Liver (tissue), 9 donors: ENCODE data around the gene ZBTB49. TPM values are rescaled to one million over a fixed set of nuclear protein-coding genes. Genes with fewer than 3 reads are reported as not detected.

Source experiments
- DNase-seq: peaks from one replicate; pipeline ENCODE4 v3.0.0-alpha.2; 2017; ENCODE audit warnings: low spot score
- H3K27ac ChIP-seq, 2 donors: one replicate each; pipeline ENCODE4 v1.7.0; 2013; ENCODE audit warnings: inconsistent platforms in 2 of 2, low read length in 2 of 2, control low read depth in 1 of 2, low read depth in 1 of 2, mild to moderate bottlenecking in 1 of 2
- H3K27me3 ChIP-seq, 4 donors: one replicate each; pipeline versions ENCODE4 v1.6.1 to v1.7.0; 2013; ENCODE audit warnings: low read length in 3 of 4, inconsistent platforms in 1 of 4, mild to moderate bottlenecking in 1 of 4, moderate library complexity in 1 of 4; ENCODE audit not compliant: control insufficient read depth in 4 of 4, insufficient read depth in 4 of 4
- H3K36me3 ChIP-seq, 4 donors: one replicate each; pipeline versions ENCODE4 v1.6.1 to v1.7.0; 2013; ENCODE audit warnings: low read length in 3 of 4, mild to moderate bottlenecking in 3 of 4, low read depth in 1 of 4, moderate library complexity in 1 of 4; ENCODE audit not compliant: control insufficient read depth in 4 of 4, insufficient read depth in 3 of 4
- H3K4me1 ChIP-seq, 4 donors: one replicate each; pipeline versions ENCODE4 v1.6.1 to v1.7.0; 2013; ENCODE audit warnings: low read length in 3 of 4, mild to moderate bottlenecking in 3 of 4, moderate library complexity in 1 of 4; ENCODE audit not compliant: control insufficient read depth in 4 of 4, insufficient read depth in 4 of 4
- H3K4me3 ChIP-seq, 3 donors: one replicate each; pipeline versions ENCODE4 v1.6.1 to v1.7.0; 2013; ENCODE audit warnings: low read length in 3 of 3, control low read depth in 1 of 3, low read depth in 1 of 3, mild to moderate bottlenecking in 1 of 3
- H3K9ac ChIP-seq, 2 donors: one replicate each; pipeline ENCODE4 v1.7.0; 2013; ENCODE audit warnings: low read length in 2 of 2, mild to moderate bottlenecking in 2 of 2, moderate library complexity in 2 of 2, control low read depth in 1 of 2, low read depth in 1 of 2
- H3K9me3 ChIP-seq, 4 donors: one replicate each; pipeline versions ENCODE4 v1.6.1 to v1.7.0; 2013; ENCODE audit warnings: low read length in 3 of 4; ENCODE audit not compliant: control insufficient read depth in 4 of 4
- ATF3 ChIP-seq: IDR thresholded peaks from 2 replicates; pipeline ENCODE4 v1.6.1; 2016; ENCODE audit warnings: antibody characterized with exemption
- CTCF ChIP-seq: fragments of 150-350 bp; IDR thresholded peaks from 2 replicates; pipeline ENCODE4 v1.5.1; 2017; ENCODE audit warnings: improper control_type of control experiment, low read depth, low read length; ENCODE audit not compliant: missing input control
- EGR1 ChIP-seq, 2 donors: IDR thresholded peaks; 2 replicates each; pipeline ENCODE4 v1.6.1; 2016 to 2018; ENCODE audit warnings: antibody characterized with exemption in 2 of 2, low read depth in 2 of 2
- FOXA1 ChIP-seq: IDR thresholded peaks from 2 replicates; pipeline ENCODE4 v1.6.1; 2016; ENCODE audit warnings: antibody characterized with exemption
- GABPA ChIP-seq, 2 donors: IDR thresholded peaks in 1 of 2; conservative IDR thresholded peaks in 1 of 2; 2 replicates each; pipeline ENCODE4 v1.6.1; 2016; ENCODE audit warnings: antibody characterized with exemption in 2 of 2, mild to moderate bottlenecking in 1 of 2, moderate library complexity in 1 of 2
- HNF4A ChIP-seq, 2 donors: conservative IDR thresholded peaks; 2 replicates each; pipeline ENCODE4 v1.6.1; 2016; ENCODE audit warnings: antibody characterized with exemption in 2 of 2, mild to moderate bottlenecking in 2 of 2
- HNF4G ChIP-seq: IDR thresholded peaks from 2 replicates; pipeline ENCODE4 v1.6.1; 2016; ENCODE audit warnings: antibody characterized with exemption
- JUND ChIP-seq, 2 donors: IDR thresholded peaks; 2 replicates each; pipeline ENCODE4 v1.6.1; 2016; ENCODE audit warnings: antibody characterized with exemption in 2 of 2
- MAX ChIP-seq: IDR thresholded peaks from 2 replicates; pipeline ENCODE4 v1.6.1; 2016; ENCODE audit warnings: antibody characterized with exemption
- NR2F2 ChIP-seq: IDR thresholded peaks from 2 replicates; pipeline ENCODE4 v1.6.1; 2016; ENCODE audit warnings: antibody characterized with exemption
- RAD21 ChIP-seq, 2 donors: IDR thresholded peaks; 2 replicates each; pipeline ENCODE4 v1.6.1; 2016; ENCODE audit warnings: antibody characterized with exemption in 2 of 2, mild to moderate bottlenecking in 2 of 2
- REST ChIP-seq: IDR thresholded peaks from 2 replicates; pipeline ENCODE4 v1.6.1; 2016; ENCODE audit warnings: antibody characterized with exemption, mild to moderate bottlenecking
- RXRA ChIP-seq, 2 donors: IDR thresholded peaks; 2 replicates each; pipeline ENCODE4 v1.6.1; 2017 to 2018; ENCODE audit warnings: antibody characterized with exemption in 2 of 2, mild to moderate bottlenecking in 1 of 2
- SP1 ChIP-seq: IDR thresholded peaks from 2 replicates; pipeline ENCODE4 v1.6.1; 2018; ENCODE audit warnings: antibody characterized with exemption, mild to moderate bottlenecking
- TAF1 ChIP-seq: conservative IDR thresholded peaks from 2 replicates; pipeline ENCODE4 v1.6.1; 2016; ENCODE audit warnings: antibody characterized with exemption, mild to moderate bottlenecking
- YY1 ChIP-seq: IDR thresholded peaks from 2 replicates; pipeline ENCODE4 v1.6.1; 2016; ENCODE audit warnings: antibody characterized with exemption, mild to moderate bottlenecking
- ZBTB33 ChIP-seq: IDR thresholded peaks from 2 replicates; pipeline ENCODE4 v1.6.1; 2016; ENCODE audit warnings: antibody characterized with exemption
- WGBS: extraction: QIAGEN DNeasy Blood & Tissue Kit; methylation state at CpG from one replicate; pipeline ENCODE4 v1.1.7; 2013; 5-methylcytosine and 5-hydroxymethylcytosine counted together
- polyA plus RNA-seq, 2 donors: library from polyadenylated mRNA; stranded (reverse) in 1 of 2; unstranded in 1 of 2; fragments of 200-250 nt in 1 of 2; fragments of >200 nt in 1 of 2; fragmentation: Nextera tagmentation in 1 of 2; extraction: Ambion mirVana in 1 of 2; gene quantifications; one replicate each; pipeline versions ENCODE4 v1.2.1 to v1.2.3, GENCODE V29; 2013 to 2015
- total RNA-seq, 2 donors: library from RNA; depleted of rRNA; stranded (reverse); fragments of >200 nt; gene quantifications; one replicate each; pipeline ENCODE4 v1.2.3, GENCODE V29; 2014
- donor health status: healthy.
- donor health status: healthy.
- donor health status: healthy.
- donor health status: healthy.
- donor health status: healthy.

ZBTB49 gene
- total and polyA plus RNA-seq, 4 donors = 1.3 to 3.8 (median 2.0) TPM

GRCh38 chr4:4296283-4296846 is 6.3 kb downstream of the ZBTB49 start:
- DNase-seq = no peak
- no peaks in the 10 kb centered on the region for H3K9me3 ChIP-seq
- H3K27me3 ChIP-seq = no peaks in the 10 kb centered on the region
- 98% methylated on average over 5 of the region's 5 CpGs for WGBS
- peaks cover 0 to 4% (median 2%) of the 10 kb centered on the region in 4 donors for H3K4me1 ChIP-seq
- no peak overlapping the region for H3K4me3 ChIP-seq
- H3K36me3 ChIP-seq = peaks cover 0 to 7% (median 0%) of the 10 kb centered on the region in 4 donors
- H3K9ac ChIP-seq = no peak overlapping the region
- H3K27ac ChIP-seq = no peak overlapping the region
- TF ChIP-seq FOXA1 (no peak), CTCF (no peak), TAF1 (no peak), RXRA (IDR thresholded peaks at IDR 0.05) (no peak), YY1 (no peak), HNF4A (conservative IDR thresholded peaks at IDR 0.05) (no peak), ATF3 (no peak), NR2F2 (no peak), HNF4G (no peak), SP1 (no peak), RAD21 (IDR thresholded peaks at IDR 0.05) (no peak), GABPA (IDR thresholded peaks at IDR 0.05 in 1 of 2, conservative IDR thresholded peaks at IDR 0.05 in 1 of 2) (no peak), REST (no peak)

- peaks cover 7 to 15% (median 11%) of the 10 kb centered on the region in 4 donors for H3K36me3 ChIP-seq
- no peaks in the 10 kb centered on the region for H3K27me3 ChIP-seq
- no peak overlapping the region for H3K27ac ChIP-seq
- no peak for TF ChIP-seq JUND (IDR thresholded peaks at IDR 0.05)
- TF ChIP-seq REST = no peak
- TF ChIP-seq GABPA (IDR thresholded peaks at IDR 0.05 in 1 of 2, conservative IDR thresholded peaks at IDR 0.05 in 1 of 2) = no peak
- no peak for TF ChIP-seq YY1
- TF ChIP-seq MAX = no peak
- TF ChIP-seq NR2F2 = no peak
- TF ChIP-seq EGR1 (IDR thresholded peaks at IDR 0.05; ENCODE audit: low read depth in 2 of 2) = no peak
- TF ChIP-seq ATF3 = no peak
- no peak for TF ChIP-seq HNF4G
- TF ChIP-seq ZBTB33 = no peak
- no peak for TF ChIP-seq RXRA (IDR thresholded peaks at IDR 0.05)
- TF ChIP-seq HNF4A (conservative IDR thresholded peaks at IDR 0.05) = no peak
These were observed 9.0 kb downstream of the ZBTB49 start for GRCh38 chr4:4299006-4299405.

More at GRCh38 chr4:4299006-4299405, 9.0 kb downstream of the ZBTB49 start:
- Histone ChIP-seq H3K9me3 (no peaks in the 10 kb centered on the region), H3K9ac (no peak overlapping the region), H3K4me1 (no peaks in the 10 kb centered on the region), H3K4me3 (no peak overlapping the region)
- no peak for DNase-seq
- WGBS = 93% methylated on average over 3 of the region's 3 CpGs
